Occipital lobe (tissue), 2 donors: ENCODE results near the gene SEM1. TPM values are rescaled to one million over a fixed set of nuclear protein-coding genes. Genes with fewer than 3 reads are reported as not detected.
"Not testable (repeated sequence)": the region's sequence is repeated elsewhere in the genome, so short reads cannot be mapped to it uniquely, and the experiment has no call there.

Source experiments
- DNase-seq: peaks from one replicate; lab custom pipeline; 2025; lab: John Stamatoyannopoulos, UW
- total RNA-seq: library from RNA; depleted of rRNA; stranded (reverse); fragments of >200 nt; gene quantifications from one replicate; pipeline ENCODE4 v1.2.3, GENCODE V29; 2014

SEM1 gene
- total RNA-seq, 1 donor from 2014 or later, result 22.0 TPM

DNA sequence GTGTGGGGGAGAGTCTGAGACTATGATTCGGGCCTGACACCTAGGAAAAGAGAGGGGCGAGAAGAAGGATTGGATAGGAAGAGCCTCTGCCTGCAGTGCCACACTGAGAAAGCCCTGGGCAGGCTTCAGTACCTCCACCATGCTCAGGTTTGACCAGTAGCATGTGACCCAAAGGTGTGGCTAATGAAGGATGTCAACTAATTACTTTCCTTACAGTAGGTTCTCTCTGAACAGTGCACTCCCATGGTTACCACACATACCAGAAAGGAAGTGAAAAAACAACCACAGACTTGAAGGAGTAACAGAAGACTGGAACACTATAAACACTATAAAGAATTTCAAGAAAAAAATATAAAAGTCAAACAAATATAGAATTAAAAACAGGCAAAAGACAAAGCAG lies 46.2 kb downstream of the SEM1 start:
- no peak for DNase-seq

DNA sequence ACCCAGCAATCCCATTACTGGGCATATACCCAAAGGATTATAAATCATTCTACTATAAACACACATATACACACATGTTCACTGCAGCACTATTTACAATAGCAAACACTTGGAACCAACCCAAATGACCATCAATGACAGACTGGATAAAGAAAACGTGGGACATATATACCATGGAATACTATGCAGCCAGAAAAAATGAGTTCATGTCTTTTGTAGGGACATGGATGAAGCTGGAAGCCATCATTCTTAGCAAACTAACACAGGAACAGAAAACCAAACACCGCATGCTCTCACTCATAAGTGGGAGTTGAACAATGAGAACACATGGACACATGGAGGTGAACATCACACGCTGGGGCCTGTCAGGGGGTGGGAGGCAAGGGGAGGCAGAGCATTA lies 47.5 kb downstream of the SEM1 start:
- not testable (repeated sequence) for DNase-seq

DNA sequence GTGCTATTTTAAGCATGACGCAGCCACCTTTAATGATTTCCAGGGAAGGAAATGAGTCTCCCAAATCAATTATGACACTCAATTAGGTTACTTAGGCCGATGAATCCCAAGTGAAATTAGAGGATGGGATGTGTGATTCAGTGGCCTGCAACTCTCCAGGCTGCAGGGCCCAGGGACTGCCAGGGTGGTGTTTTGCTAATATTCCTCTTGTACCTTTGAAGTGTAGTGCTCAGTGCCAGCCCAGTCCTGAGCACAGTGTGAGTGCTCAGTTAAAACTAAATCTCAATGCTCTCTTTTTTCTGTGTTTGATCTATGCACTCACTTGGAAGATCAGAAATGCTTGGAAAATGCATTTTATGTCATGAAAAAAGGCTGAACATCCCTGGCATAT lies 51.6 kb downstream of the SEM1 start:
- no peak for DNase-seq

DNA sequence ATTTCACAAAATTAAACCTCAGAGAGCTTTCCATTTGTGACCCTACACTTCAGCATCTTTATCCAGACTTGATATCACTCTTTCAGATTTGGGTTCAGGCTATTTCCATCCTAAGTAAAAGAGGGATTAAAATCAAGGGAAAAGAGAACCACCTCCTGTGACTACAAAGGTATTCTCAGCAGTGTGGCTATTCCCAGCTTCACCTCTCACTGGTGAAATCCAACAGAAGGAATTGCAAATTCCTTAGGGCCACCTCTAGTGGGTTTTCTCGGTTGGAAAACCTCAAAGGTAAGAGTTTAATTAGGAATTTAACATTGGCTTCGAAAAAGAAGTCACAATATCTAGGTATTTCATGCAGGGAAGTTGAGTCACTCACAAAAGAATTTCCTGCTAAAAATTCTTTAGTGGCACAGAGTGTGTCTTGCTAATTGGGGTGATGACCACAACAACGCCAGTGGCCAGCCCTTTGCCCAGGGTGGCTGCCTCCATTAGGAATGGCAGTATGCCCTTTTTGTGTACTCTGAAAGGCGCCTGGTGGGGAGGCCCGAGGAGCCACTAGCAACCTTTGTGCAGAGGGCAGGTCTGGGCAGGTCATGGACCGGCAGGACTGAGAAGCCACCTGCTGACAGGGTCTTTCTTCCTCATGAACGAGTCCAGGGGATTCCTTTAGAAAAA lies 52.2 kb downstream of the SEM1 start:
- no peak for DNase-seq

DNA sequence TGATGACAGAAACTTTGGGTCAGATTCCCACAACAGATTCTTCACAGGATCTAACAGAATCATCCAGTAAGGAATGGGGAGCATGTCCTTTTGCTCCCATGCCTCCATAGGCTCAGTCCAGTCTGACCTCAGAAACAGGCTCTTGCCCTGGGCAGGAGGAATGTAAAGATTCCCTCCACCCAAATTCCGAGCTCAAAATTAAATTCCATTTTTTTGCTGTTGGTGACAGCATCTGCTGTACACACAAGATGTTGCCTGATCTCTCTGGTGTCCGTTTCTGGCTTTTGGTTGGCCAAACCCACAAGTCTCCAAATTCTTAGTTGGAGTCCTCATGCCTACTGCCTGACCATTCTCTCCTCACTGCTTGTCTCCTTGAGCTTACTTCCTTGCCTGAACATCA lies 53.7 kb downstream of the SEM1 start:
- no peak for DNase-seq

DNA sequence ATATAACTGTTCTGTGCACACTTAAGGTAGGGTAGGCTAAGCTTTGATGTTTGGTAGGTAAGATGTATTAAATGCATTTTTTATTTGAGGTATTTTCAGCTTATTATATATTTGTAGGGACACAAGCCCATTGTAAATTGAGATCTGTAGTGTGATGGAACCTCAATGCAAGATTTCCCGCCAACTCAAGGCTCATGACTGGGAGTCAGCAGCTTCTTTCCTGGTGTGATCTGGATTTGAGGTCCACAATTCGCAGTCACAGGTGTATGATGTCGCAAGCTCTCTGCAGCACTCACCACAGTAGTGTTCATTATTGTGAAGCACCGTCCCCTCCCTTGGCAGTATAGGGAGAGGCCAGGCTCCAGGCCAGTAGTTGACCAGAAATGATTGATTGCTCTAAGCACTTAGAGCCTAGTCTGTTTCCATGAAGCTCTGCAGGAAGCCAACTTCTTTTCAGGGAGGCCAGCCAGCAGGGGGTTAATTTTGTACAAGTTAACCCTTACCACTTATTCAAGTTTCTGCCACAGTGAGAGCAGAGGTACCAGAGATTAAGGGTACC lies 54.9 kb downstream of the SEM1 start:
- no peak for DNase-seq

DNA sequence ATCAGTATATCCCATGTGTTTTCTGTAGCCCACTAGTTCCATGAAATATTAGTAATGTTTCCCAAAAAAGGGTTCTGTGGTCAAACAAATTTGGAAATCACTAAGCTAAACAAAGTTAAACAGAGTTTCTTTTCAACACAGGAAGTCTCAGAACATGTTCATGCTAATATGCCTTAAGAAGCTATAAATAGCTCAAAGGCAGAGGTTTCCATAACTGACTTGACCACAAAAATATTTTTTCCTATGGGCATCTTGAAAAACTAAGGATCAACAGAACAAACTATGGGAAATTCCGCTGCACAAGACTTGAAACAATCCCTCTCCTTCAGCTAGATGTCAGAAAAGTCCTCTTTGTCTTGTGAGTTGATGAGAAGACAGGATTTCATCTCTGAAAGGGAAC lies 59.7 kb downstream of the SEM1 start:
- DNase-seq, result no peak

DNA sequence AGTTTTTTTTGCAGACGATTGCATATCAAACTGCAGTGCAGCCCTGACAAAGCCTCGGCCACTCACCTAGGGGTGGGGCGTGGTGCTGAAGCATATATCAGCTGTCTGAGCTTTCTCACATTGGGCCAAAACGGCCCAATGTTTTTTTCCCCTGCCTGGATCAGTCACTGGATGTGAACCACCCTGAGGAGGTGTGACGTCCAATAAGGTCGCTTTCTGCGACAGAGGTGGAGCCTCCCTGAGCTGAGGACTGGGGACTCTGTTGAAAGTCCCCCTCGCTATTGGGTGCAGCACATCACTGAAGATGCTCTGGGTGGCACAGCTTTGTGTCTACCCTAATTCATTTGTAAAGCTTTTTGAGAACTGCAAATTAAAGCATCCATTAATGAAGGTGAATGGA lies 60.9 kb downstream of the SEM1 start:
- DNase-seq, result no peak

DNA sequence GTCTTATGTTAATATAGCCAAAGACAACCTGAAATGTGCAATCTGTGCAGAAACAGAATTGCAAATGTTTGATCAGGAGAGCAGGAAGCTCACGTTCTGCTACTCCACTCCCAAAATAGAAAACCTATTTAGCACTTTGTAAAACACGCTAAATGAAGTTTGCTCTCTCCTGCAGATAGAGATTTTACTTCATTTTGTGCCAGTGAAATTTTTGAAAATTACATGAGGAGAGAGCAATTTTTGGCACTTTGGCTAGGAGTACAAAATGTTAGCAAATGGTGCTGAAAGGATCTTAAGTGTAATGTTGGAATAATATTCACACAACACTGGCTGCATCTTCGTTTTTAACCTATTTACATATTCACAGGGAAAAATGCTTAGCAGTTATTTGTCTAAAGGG lies 61.9 kb downstream of the SEM1 start:
- no peak for DNase-seq

DNA sequence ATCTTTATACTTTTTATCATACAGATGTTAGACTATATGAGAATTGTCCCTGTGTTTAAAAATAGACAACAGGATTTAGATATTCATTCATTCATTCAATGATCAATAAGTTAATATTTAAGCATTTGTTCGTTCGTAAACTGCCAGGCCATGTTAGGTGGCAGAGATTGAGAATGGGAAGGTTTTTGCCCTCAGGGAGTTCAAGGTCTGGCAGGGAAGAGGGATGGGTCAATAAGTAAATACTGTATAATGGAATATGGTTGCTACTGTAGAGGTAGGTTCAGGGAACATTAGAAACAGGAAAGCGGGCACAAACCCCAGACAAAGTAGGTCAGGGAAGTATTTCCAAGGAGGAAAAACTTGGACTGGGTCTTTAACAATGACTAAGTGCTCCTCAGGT lies 64.6 kb downstream of the SEM1 start:
- no peak for DNase-seq

DNA sequence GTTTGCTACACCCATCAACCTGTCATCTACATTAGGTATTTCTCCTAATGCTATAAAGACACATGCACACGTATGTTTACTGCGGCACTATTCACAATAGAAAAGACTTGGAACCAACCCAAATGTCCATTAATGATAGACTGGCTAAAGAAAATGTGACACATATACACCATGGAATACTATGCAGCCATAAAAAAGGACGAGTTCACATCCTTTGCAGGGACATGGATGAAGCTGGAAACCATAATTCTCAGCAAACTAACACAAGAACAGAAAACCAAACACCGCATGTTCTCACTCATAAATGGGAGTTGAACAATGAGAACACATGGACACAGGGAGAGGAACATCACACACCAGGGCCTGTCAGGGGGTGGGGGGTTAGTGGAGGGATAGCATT lies 66.2 kb downstream of the SEM1 start:
- not testable (repeated sequence) for DNase-seq

DNA sequence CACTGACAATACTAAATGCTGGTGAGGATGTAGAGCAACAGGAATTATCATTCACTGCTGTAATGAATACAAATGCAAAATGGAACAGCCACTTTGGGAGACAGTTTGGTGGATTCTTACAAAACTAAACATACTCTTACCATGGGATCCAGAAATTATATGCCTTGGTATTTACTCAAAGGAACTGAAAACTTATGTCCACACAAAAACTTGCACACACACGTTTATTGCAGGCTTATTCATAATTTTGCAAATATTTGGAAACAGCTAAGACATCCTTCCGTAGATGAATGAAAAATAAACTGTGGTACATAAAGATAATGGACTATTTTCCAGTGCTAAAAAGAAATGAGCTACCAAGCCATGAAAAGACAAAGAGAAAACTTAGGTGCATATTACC lies 69.6 kb downstream of the SEM1 start:
- DNase-seq, result no peak
